Superior temporal gyrus (tissue), 1 donor: ENCODE data around the gene ANKH.

Experiments used
- DNase-seq: peaks from one replicate; pipeline ENCODE4 v3.0.0-alpha.2; 2016; ENCODE audit errors: extremely low spot score

The ANKH gene

GRCh38 chr5:14664270-14665100 lies 207.1 kb downstream of the ANKH start, which contains the start of gene OTULIN:
TSS of gene OTULIN (plus strand) at chr5:14664718. CDS start at chr5:14664826, 108 bp downstream.
- DNase-seq: peak; percentile 92

- no peak for DNase-seq
These were observed 207.8 kb downstream of the ANKH start for GRCh38 chr5:14663734-14664269.

- no peak for DNase-seq
These were observed 208.8 kb downstream of the ANKH start for GRCh38 chr5:14662721-14663260.

GRCh38 chr5:14660833-14661232 lies 210.7 kb downstream of the ANKH start:
- no peak for DNase-seq

GRCh38 chr5:14659821-14660607 lies 211.6 kb downstream of the ANKH start:
- DNase-seq: no peak

GRCh38 chr5:14656898-14657297 lies 214.7 kb downstream of the ANKH start:
- DNase-seq: no peak

GRCh38 chr5:14655146-14655741 lies 216.3 kb downstream of the ANKH start:
- no peak for DNase-seq
